ENCODE data around the gene SMDT1.

- TF ChIP-seq POLR2A (conservative IDR thresholded peaks at IDR 0.05) = no peak
- TF ChIP-seq SP2 (IDR thresholded peaks at IDR 0.05; ENCODE audit: extremely low read depth, low read depth, low read length, poor library complexity, severe bottlenecking) = no peak
- no peak for TF ChIP-seq NRF1 (conservative IDR thresholded peaks at IDR 0.05 in 1 of 2, IDR thresholded peaks at IDR 0.05 in 1 of 2)
- no peak for TF ChIP-seq CBX2 (IDR thresholded peaks at IDR 0.05; ENCODE audit: insufficient read depth, low read length, poor library complexity, severe bottlenecking)
- no peak for TF ChIP-seq TBP (optimal IDR thresholded peaks at IDR 0.05; ENCODE audit: low read depth, low read length)
- no peak for TF ChIP-seq ARID3B (CRISPR knock-in tag; IDR thresholded peaks at IDR 0.05; ENCODE audit: borderline replicate concordance)
- TF ChIP-seq MAX (CRISPR knock-in tag; IDR thresholded peaks at IDR 0.05) = 0 out of 2 replicates have a peak, but pooled peaks have one; percentile 35
- no peak for TF ChIP-seq MTF1 (CRISPR knock-in tag; IDR thresholded peaks at IDR 0.05; ENCODE audit: borderline replicate concordance)
These were observed 53.0 kb downstream of the SMDT1 start for GRCh38 chr22:42132457-42132856.

Data from K562 (cell line).